Esophagus muscularis mucosa (tissue), 3 donors: ENCODE measurements around the gene HCRTR2.

Source experiments
- CTCF ChIP-seq, 3 experiments: fragments of 200-600 bp in 2 of 3; fragments of 450-650 bp in 1 of 3; sonication (generic) in 2 of 3; IDR thresholded peaks; one replicate each; pipeline ENCODE4 v1.5.1; 2017 to 2019; ENCODE audit warnings: antibody characterized with exemption in 3 of 3, mild to moderate bottlenecking in 2 of 3, moderate library complexity in 1 of 3
- POLR2A ChIP-seq: fragments of 450-650 bp; IDR thresholded peaks from one replicate; pipeline ENCODE4 v1.6.1; 2017; ENCODE audit warnings: antibody characterized with exemption, moderate library complexity, mild to moderate bottlenecking, low read depth

- TF ChIP-seq CTCF (IDR thresholded peaks at IDR 0.05): no peak
- no peak for TF ChIP-seq POLR2A
Measured at GRCh38 chr6:55239099-55239498, 64.8 kb downstream of the HCRTR2 start.
